Large intestine (tissue), 3 donors: ENCODE measurements around the gene TRIL. TPM values are rescaled to one million over a fixed set of nuclear protein-coding genes. Genes with fewer than 3 reads are reported as not detected.

Source experiments
- DNase-seq, 2 donors: peaks; one replicate each; pipeline versions ENCODE4 v3.0.0 to v3.0.0-alpha.2; 2013
- H3K27ac ChIP-seq: one replicate; pipeline ENCODE4 v1.5.1; 2013; ENCODE audit warnings: low read length
- H3K27me3 ChIP-seq: 2 replicates; pipeline ENCODE4 v1.6.1; 2013; ENCODE audit warnings: low read length; ENCODE audit not compliant: control insufficient read depth, insufficient read depth
- H3K36me3 ChIP-seq: 2 replicates; pipeline ENCODE4 v1.6.1; 2013; ENCODE audit warnings: low read length; ENCODE audit not compliant: control insufficient read depth, insufficient read depth
- H3K4me1 ChIP-seq: one replicate; pipeline ENCODE4 v1.6.1; 2013; ENCODE audit warnings: low read length; ENCODE audit not compliant: control insufficient read depth, insufficient read depth
- H3K4me3 ChIP-seq: one replicate; pipeline ENCODE4 v1.5.1; 2013; ENCODE audit warnings: low read length
- H3K9me3 ChIP-seq: one replicate; pipeline ENCODE4 v1.6.1; 2013; ENCODE audit warnings: mild to moderate bottlenecking, low read depth, low read length, moderate library complexity; ENCODE audit not compliant: control insufficient read depth
- WGBS: methylation state at CpG from one replicate; pipeline ENCODE4 v1.1.5; 2013; ENCODE audit warnings: low lambda C conversion rate; ENCODE audit not compliant: insufficient coverage; 5-methylcytosine and 5-hydroxymethylcytosine counted together
- polyA plus RNA-seq: library from polyadenylated mRNA; unstranded; fragments of 120-200 nt; gene quantifications from one replicate; pipeline ENCODE4 v1.2.1, GENCODE V29; 2013

The TRIL gene
- polyA plus RNA-seq, 1 donor: 6.3 TPM

GRCh38 chr7:28942168-28942567 is 16.0 kb downstream of the TRIL start:
- WGBS: no CpG with 5 or more reads among the region's 3 CpGs
- Histone ChIP-seq H3K27me3 (no peaks in the 10 kb centered on the region), H3K36me3 (no peaks in the 10 kb centered on the region)

GRCh38 chr7:28941633-28942032 is 16.5 kb downstream of the TRIL start:
- Histone ChIP-seq H3K9me3 (peaks cover 3% of the 10 kb centered on the region), H3K4me1 (no peaks in the 10 kb centered on the region), H3K27me3 (no peaks in the 10 kb centered on the region), H3K4me3 (no peak overlapping the region), H3K36me3 (no peaks in the 10 kb centered on the region), H3K27ac (no peak overlapping the region)
- no peak for DNase-seq
- no CpG with 5 or more reads among the region's 5 CpGs for WGBS

More at GRCh38 chr7:28942168-28942567, 16.0 kb downstream of the TRIL start:
- H3K27ac ChIP-seq: no peak overlapping the region
- H3K9me3 ChIP-seq: peaks cover 3% of the 10 kb centered on the region
- no peak for DNase-seq
- H3K4me1 ChIP-seq: no peaks in the 10 kb centered on the region
- no peak overlapping the region for H3K4me3 ChIP-seq

GRCh38 chr7:28940741-28941384 is 17.3 kb downstream of the TRIL start:
- peaks cover 3% of the 10 kb centered on the region for H3K9me3 ChIP-seq
- H3K27me3 ChIP-seq: no peaks in the 10 kb centered on the region
- H3K36me3 ChIP-seq: no peaks in the 10 kb centered on the region
- DNase-seq: no peak
- H3K4me3 ChIP-seq: no peak overlapping the region
- WGBS: no CpG with 5 or more reads among the region's 11 CpGs
- H3K4me1 ChIP-seq: no peaks in the 10 kb centered on the region
- H3K27ac ChIP-seq: no peak overlapping the region

- Histone ChIP-seq H3K27ac (no peak overlapping the region), H3K4me1 (no peaks in the 10 kb centered on the region), H3K4me3 (no peak overlapping the region), H3K36me3 (no peaks in the 10 kb centered on the region), H3K27me3 (no peaks in the 10 kb centered on the region), H3K9me3 (no peaks in the 10 kb centered on the region)
- 73% methylated on average over 3 of the region's 7 CpGs for WGBS
- no peak for DNase-seq
These were observed 18.1 kb downstream of the TRIL start for GRCh38 chr7:28939844-28940544.

- no CpG with 5 or more reads among the region's 5 CpGs for WGBS
- Histone ChIP-seq H3K36me3 (no peaks in the 10 kb centered on the region), H3K4me3 (no peak overlapping the region), H3K27ac (no peak overlapping the region), H3K4me1 (peaks cover 3% of the 10 kb centered on the region), H3K9me3 (no peaks in the 10 kb centered on the region), H3K27me3 (no peaks in the 10 kb centered on the region)
- no peak for DNase-seq
These were observed 18.8 kb downstream of the TRIL start for GRCh38 chr7:28939367-28939766.

GRCh38 chr7:28937619-28938018 is 20.5 kb downstream of the TRIL start:
- Histone ChIP-seq H3K27me3 (no peaks in the 10 kb centered on the region), H3K4me3 (no peak overlapping the region), H3K9me3 (no peaks in the 10 kb centered on the region), H3K36me3 (no peaks in the 10 kb centered on the region), H3K4me1 (peaks cover 17% of the 10 kb centered on the region), H3K27ac (no peak overlapping the region)
- no peak for DNase-seq
- no CpG with 5 or more reads among the region's 7 CpGs for WGBS

- DNase-seq: no peak
- 100% methylated on average over 1 of the region's 6 CpGs for WGBS
These were observed 21.0 kb downstream of the TRIL start for GRCh38 chr7:28937103-28937502.

GRCh38 chr7:28933846-28934320 is 24.2 kb downstream of the TRIL start:
- 80% methylated on average over 1 of the region's 2 CpGs for WGBS
- Histone ChIP-seq H3K9me3 (no peaks in the 10 kb centered on the region), H3K4me1 (peaks cover 17% of the 10 kb centered on the region), H3K36me3 (no peaks in the 10 kb centered on the region), H3K27ac (peak overlapping the region; percentile 66), H3K4me3 (no peak overlapping the region), H3K27me3 (no peaks in the 10 kb centered on the region)
- DNase-seq: no peak

More at GRCh38 chr7:28937103-28937502, 21.0 kb downstream of the TRIL start:
- no peak overlapping the region for H3K4me3 ChIP-seq
- H3K27me3 ChIP-seq: no peaks in the 10 kb centered on the region
- H3K9me3 ChIP-seq: no peaks in the 10 kb centered on the region
- H3K4me1 ChIP-seq: peaks cover 17% of the 10 kb centered on the region
- no peaks in the 10 kb centered on the region for H3K36me3 ChIP-seq
- H3K27ac ChIP-seq: no peak overlapping the region

- no peaks in the 10 kb centered on the region for H3K9me3 ChIP-seq
- WGBS: 90% methylated on average over 2 of the region's 3 CpGs
- H3K27me3 ChIP-seq: no peaks in the 10 kb centered on the region
- H3K4me1 ChIP-seq: peaks cover 17% of the 10 kb centered on the region
- H3K4me3 ChIP-seq: no peak overlapping the region
- DNase-seq: no peak
- no peaks in the 10 kb centered on the region for H3K36me3 ChIP-seq
- H3K27ac ChIP-seq: no peak overlapping the region
These were observed 26.6 kb downstream of the TRIL start for GRCh38 chr7:28931565-28931964.

GRCh38 chr7:28926871-28927597 is 31.1 kb downstream of the TRIL start:
- no peak overlapping the region for H3K27ac ChIP-seq
- 0% methylated on average over 5 of the region's 22 CpGs for WGBS
- peak overlapping the region; percentile 51 for H3K4me3 ChIP-seq

More at GRCh38 chr7:28926871-28927597, 31.1 kb downstream of the TRIL start:
- no peaks in the 10 kb centered on the region for H3K4me1 ChIP-seq
- no peaks in the 10 kb centered on the region for H3K9me3 ChIP-seq
- no peaks in the 10 kb centered on the region for H3K27me3 ChIP-seq
- no peaks in the 10 kb centered on the region for H3K36me3 ChIP-seq
- DNase-seq: peak; percentile 80 to 86
